Smooth muscle cell (in vitro differentiated cells): ENCODE results near the gene SKI. TPM values are rescaled to one million over a fixed set of nuclear protein-coding genes. Genes with fewer than 3 reads are reported as not detected.

ENCODE experiments used
- DNase-seq: peaks from one replicate; lab custom pipeline; 2025; ENCODE audit not compliant: unreplicated experiment; lab: John Stamatoyannopoulos, UW
- H2AFZ ChIP-seq: fragments of 200-600 bp; sonication (generic); 2 replicates; pipeline ENCODE4 v1.6.0; 2016; ENCODE audit warnings: antibody characterized with exemption, low read depth, mild to moderate bottlenecking
- H3F3A ChIP-seq: fragments of 200-600 bp; sonication (generic); 2 replicates; pipeline ENCODE4 v1.6.0; 2017; ENCODE audit warnings: antibody characterized with exemption, low read depth
- H3K27ac ChIP-seq: fragments of 200-600 bp; sonication (generic); 2 replicates; pipeline ENCODE4 v1.5.1; 2016; ENCODE audit warnings: low read depth, mild to moderate bottlenecking
- H3K27me3 ChIP-seq: fragments of 200-600 bp; sonication (generic); 2 replicates; pipeline ENCODE4 v1.6.1; 2016; ENCODE audit warnings: low read depth, mild to moderate bottlenecking
- H3K36me3 ChIP-seq: fragments of 200-600 bp; sonication (generic); 2 replicates; pipeline ENCODE4 v1.5.1; 2016; ENCODE audit warnings: low read depth
- H3K4me1 ChIP-seq: fragments of 200-600 bp; sonication (generic); 2 replicates; pipeline ENCODE4 v1.5.1; 2016; ENCODE audit warnings: low read depth
- H3K4me2 ChIP-seq: fragments of 200-600 bp; sonication (generic); 2 replicates; pipeline ENCODE4 v1.6.0; 2016; ENCODE audit warnings: mild to moderate bottlenecking
- H3K4me3 ChIP-seq: fragments of 200-600 bp; sonication (generic); 2 replicates; pipeline ENCODE4 v1.5.1; 2016; ENCODE audit warnings: mild to moderate bottlenecking
- H3K79me2 ChIP-seq: fragments of 200-600 bp; sonication (generic); 2 replicates; pipeline ENCODE4 v1.6.0; 2016; ENCODE audit warnings: low read depth, mild to moderate bottlenecking
- H3K9ac ChIP-seq: fragments of 200-600 bp; sonication (generic); 2 replicates; pipeline ENCODE4 v1.6.0; 2016; ENCODE audit warnings: low read depth
- H3K9me3 ChIP-seq: fragments of 200-600 bp; sonication (generic); replicated peaks from 2 replicates; pipeline ENCODE4 v1.5.1; 2016; ENCODE audit warnings: low read depth
- H4K20me1 ChIP-seq: fragments of 200-600 bp; sonication (generic); 2 replicates; pipeline ENCODE4 v1.6.0; 2016; ENCODE audit warnings: low read depth
- WGBS: methylation state at CpG from one replicate; pipeline ENCODE4 v1.1.7; 2016; ENCODE audit warnings: low lambda C conversion rate; 5-methylcytosine and 5-hydroxymethylcytosine counted together
- polyA plus RNA-seq: library from polyadenylated mRNA; unstranded; fragments of >200 nt; fragmentation: Nextera tagmentation; extraction: Ambion mirVana; gene quantifications from 2 replicates; pipeline ENCODE4 v1.2.1, GENCODE V29; 2016
- total RNA-seq: library from RNA; depleted of rRNA; stranded (reverse); fragments of >200 nt; gene quantifications from 2 replicates; pipeline ENCODE4 v1.2.3, GENCODE V29; 2014
- TF ChIP-seq, protein P1 (sequence below): fragments of 200-600 bp; sonication (generic); IDR thresholded peaks from 2 replicates; pipeline ENCODE4 v1.5.1; 2017; ENCODE audit warnings: borderline replicate concordance, mild to moderate bottlenecking, antibody characterized with exemption; ENCODE audit not compliant: insufficient read depth, poor library complexity, severe bottlenecking

Gene SKI
- total and polyA plus RNA-seq, 2 experiments from 2014 or later = 4.2 to 19.6 TPM

DNA sequence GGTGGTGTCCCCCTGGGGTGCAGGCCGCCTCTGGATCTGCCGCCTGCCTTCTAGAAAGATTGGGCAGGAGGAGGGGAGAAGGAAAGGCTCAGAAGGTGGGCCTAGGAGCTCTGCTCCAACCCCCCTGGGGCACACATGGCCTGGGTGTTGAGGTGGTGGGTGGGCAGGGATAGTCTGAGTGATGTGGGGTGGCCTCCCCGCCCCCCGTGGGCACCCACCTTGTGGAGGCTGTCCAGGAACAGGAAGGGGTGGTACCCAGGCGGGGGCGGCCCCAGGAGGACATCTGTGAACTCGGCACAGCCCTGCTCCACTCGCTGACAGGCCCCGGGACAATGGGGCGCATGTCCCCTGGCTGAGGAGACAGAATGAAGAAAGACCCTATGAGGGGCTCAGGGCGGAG is 108.4 kb downstream of the SKI start:
- Histone ChIP-seq H2AFZ (no peak overlapping the region), H3K4me3 (no peak overlapping the region), H3F3A (no peaks in the 10 kb centered on the region), H3K79me2 (no peaks in the 10 kb centered on the region), H3K27me3 (no peaks in the 10 kb centered on the region), H3K4me1 (no peaks in the 10 kb centered on the region), H3K4me2 (no peak overlapping the region), H3K27ac (no peak overlapping the region), H3K9ac (no peak overlapping the region), H3K9me3 (no peaks in the 10 kb centered on the region), H3K36me3 (no peaks in the 10 kb centered on the region), H4K20me1 (no peaks in the 10 kb centered on the region)
- DNase-seq = no peak
- TF ChIP-seq, protein P1, sequence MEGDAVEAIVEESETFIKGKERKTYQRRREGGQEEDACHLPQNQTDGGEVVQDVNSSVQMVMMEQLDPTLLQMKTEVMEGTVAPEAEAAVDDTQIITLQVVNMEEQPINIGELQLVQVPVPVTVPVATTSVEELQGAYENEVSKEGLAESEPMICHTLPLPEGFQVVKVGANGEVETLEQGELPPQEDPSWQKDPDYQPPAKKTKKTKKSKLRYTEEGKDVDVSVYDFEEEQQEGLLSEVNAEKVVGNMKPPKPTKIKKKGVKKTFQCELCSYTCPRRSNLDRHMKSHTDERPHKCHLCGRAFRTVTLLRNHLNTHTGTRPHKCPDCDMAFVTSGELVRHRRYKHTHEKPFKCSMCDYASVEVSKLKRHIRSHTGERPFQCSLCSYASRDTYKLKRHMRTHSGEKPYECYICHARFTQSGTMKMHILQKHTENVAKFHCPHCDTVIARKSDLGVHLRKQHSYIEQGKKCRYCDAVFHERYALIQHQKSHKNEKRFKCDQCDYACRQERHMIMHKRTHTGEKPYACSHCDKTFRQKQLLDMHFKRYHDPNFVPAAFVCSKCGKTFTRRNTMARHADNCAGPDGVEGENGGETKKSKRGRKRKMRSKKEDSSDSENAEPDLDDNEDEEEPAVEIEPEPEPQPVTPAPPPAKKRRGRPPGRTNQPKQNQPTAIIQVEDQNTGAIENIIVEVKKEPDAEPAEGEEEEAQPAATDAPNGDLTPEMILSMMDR = no peak
- WGBS = 90% methylated on average over 11 of the region's 11 CpGs

DNA sequence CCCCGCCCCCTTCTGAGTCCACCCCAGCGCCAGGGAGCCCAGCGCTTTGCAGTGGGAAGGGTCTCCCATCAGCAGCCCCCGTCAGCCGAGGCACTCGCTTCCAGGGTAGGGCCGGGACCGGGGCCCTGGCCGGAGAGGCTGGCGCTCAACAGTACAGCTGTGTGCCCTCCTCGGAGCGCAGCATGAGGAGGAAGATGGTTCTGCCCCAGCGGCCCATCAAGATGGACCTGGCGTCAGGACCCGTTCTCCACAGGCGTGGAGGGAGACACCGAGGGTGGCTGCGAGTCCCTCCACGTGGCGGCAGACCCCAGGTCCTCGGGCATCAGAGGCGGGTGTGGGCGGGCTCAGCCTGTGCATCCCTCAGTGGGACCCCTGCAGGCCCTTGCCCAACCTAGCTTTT is 109.0 kb downstream of the SKI start:
- DNase-seq = no peak
- Histone ChIP-seq H3K27ac (no peak overlapping the region), H3K4me1 (no peaks in the 10 kb centered on the region), H3K9ac (no peak overlapping the region), H3K27me3 (no peaks in the 10 kb centered on the region), H3K79me2 (no peaks in the 10 kb centered on the region), H3F3A (no peaks in the 10 kb centered on the region), H4K20me1 (no peaks in the 10 kb centered on the region), H3K4me2 (no peak overlapping the region), H3K4me3 (no peak overlapping the region), H2AFZ (no peak overlapping the region), H3K36me3 (no peaks in the 10 kb centered on the region), H3K9me3 (no peaks in the 10 kb centered on the region)
- WGBS = 94% methylated on average over 23 of the region's 23 CpGs
- TF ChIP-seq, protein P1 = no peak

DNA sequence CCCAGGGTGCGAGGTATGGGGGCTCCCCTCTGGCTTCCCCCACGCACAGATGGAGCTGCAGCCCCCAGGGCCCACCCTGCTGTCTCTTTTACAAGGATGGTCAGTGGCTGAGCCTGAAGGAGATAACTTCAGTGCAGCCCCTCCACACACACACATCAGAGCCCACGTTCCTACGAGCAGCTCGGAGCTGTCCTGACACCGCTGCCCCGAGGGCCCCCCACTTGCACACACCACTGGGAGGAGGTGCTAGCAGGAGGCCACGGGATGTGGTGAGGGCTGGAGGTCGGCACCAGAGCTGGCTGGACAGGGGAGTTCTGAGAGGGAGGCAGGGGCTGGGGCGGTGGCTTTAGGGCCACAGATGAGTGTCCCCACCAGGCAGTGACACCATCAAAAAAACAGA is 109.4 kb downstream of the SKI start:
- Histone ChIP-seq H3K9ac (no peak overlapping the region), H3K4me3 (no peak overlapping the region), H3K27me3 (no peaks in the 10 kb centered on the region), H3K4me2 (no peak overlapping the region), H3F3A (no peaks in the 10 kb centered on the region), H3K4me1 (no peaks in the 10 kb centered on the region), H3K79me2 (no peaks in the 10 kb centered on the region), H2AFZ (no peak overlapping the region), H4K20me1 (no peaks in the 10 kb centered on the region), H3K27ac (no peak overlapping the region), H3K9me3 (no peaks in the 10 kb centered on the region), H3K36me3 (no peaks in the 10 kb centered on the region)
- TF ChIP-seq, protein P1 = no peak
- DNase-seq = no peak
- WGBS = 93% methylated on average over 10 of the region's 10 CpGs
